Measurements from ENCODE around the gene OLFM3. TPM values are rescaled to one million over a fixed set of nuclear protein-coding genes. Genes with fewer than 3 reads are reported as not detected.

The OLFM3 gene
- total and polyA plus RNA-seq, 2 donors (not counting 3 experiments of a cell fraction or from before 2014, with no cell fraction given): not detected

GRCh38 chr1:101902199-101902598 lies 94.5 kb downstream of the OLFM3 start:
- no peak overlapping the region for H3K4me2 ChIP-seq (ENCODE audit: insufficient read depth, low read length)
- H3K9ac ChIP-seq (replicated peaks; ENCODE audit: extremely low read depth, insufficient read depth, low read length): no peak overlapping the region
- no peaks in the 10 kb centered on the region for H4K20me1 ChIP-seq (replicated peaks; ENCODE audit: control insufficient read depth, extremely low read depth, insufficient read depth, low read length)
- H3K9me1 ChIP-seq (replicated peaks; ENCODE audit: control insufficient read depth, extremely low read depth, insufficient read depth, low read length): no peaks in the 10 kb centered on the region
- intact Hi-C loops (cut with micrococcal nuclease) (no loop called here), dilution Hi-C loops (cut with MboI; ENCODE audit: extremely low pct_ligation_motif_present, low sequenced_read_pairs) (no loop called here)
- no peak for TF ChIP-seq POLR2AphosphoS5 (IDR thresholded peaks at IDR 0.05; ENCODE audit: insufficient read depth, low read depth, low read length)
- no peak for TF ChIP-seq MAX (IDR thresholded peaks at IDR 0.05; ENCODE audit: insufficient read depth, insufficient read length)
- TF ChIP-seq FOS (IDR thresholded peaks at IDR 0.05; ENCODE audit: borderline replicate concordance, insufficient read depth, low read length): no peak
- no peak for TF ChIP-seq EZH2 (IDR thresholded peaks at IDR 0.05; ENCODE audit: borderline replicate concordance, low read depth, low read length, severe bottlenecking)
- no peak for TF ChIP-seq JUN (IDR thresholded peaks at IDR 0.05; ENCODE audit: borderline replicate concordance, insufficient read depth, insufficient read length, low read depth)
- no peak for TF ChIP-seq GATA2 (IDR thresholded peaks at IDR 0.05; ENCODE audit: insufficient read depth, insufficient read length, low read depth, low read length)
- no peak for TF ChIP-seq MYC (IDR thresholded peaks at IDR 0.05; ENCODE audit: low read depth, low read length)
- TF ChIP-seq POLR2A (IDR thresholded peaks at IDR 0.05; ENCODE audit: low read depth, low read length): no peak
- no peak for TF ChIP-seq CTCF (IDR thresholded peaks at IDR 0.05; ENCODE audit: extremely low read depth in 1 of 2, insufficient read depth in 1 of 2, low read depth in 1 of 2, low read length in 2 of 2)
- BruUV-seq (replicated peaks): no TSS peak
- no peak for FAIRE-seq
- H3K4me3 ChIP-seq (replicated peaks in 1 of 3; ENCODE audit: insufficient read depth in 1 of 3, low read depth in 1 of 3, low read length in 3 of 3): no peak overlapping the region
- H2AFZ ChIP-seq (ENCODE audit: low read depth, low read length): no peak overlapping the region
- ChIA-PET POLR2A (no interaction called here), CTCF (interaction anchor here (1.2 kb wide), 1 partner anchor 10 kb away, joined by 3 read pairs; no protein-coding TSS in a partner anchor)
- no peaks in the 10 kb centered on the region for H3K9me3 ChIP-seq (replicated peaks; ENCODE audit: control insufficient read depth, insufficient read depth, low read length)
- no peaks in the 10 kb centered on the region for H3K36me3 ChIP-seq (ENCODE audit: control insufficient read depth in 2 of 2, extremely low read depth in 1 of 2, insufficient read depth in 2 of 2, low read length in 2 of 2)
- no peaks in the 10 kb centered on the region for H3K4me1 ChIP-seq (ENCODE audit: control insufficient read depth, extremely low read depth, insufficient read depth, low read length)
- H3K27ac ChIP-seq (ENCODE audit: insufficient read depth, low read depth, low read length): no peak overlapping the region
- no peak for DNase-seq (ENCODE audit: low read depth, low spot score)
- no peaks in the 10 kb centered on the region for H3K79me2 ChIP-seq (ENCODE audit: control insufficient read depth, insufficient read depth, low read length)
- H3K27me3 ChIP-seq (ENCODE audit: control insufficient read depth in 2 of 2, insufficient read depth in 2 of 2, low read length in 2 of 2): no peaks in the 10 kb centered on the region

All from endothelial cell of umbilical vein (primary cell).